ENCODE measurements around the gene INO80D. TPM values are rescaled to one million over a fixed set of nuclear protein-coding genes. Genes with fewer than 3 reads are reported as not detected.
"Not testable (repeated sequence)": the region's sequence is repeated elsewhere in the genome, so short reads cannot be mapped to it uniquely, and the experiment has no call there.

The INO80D gene
- total and polyA plus RNA-seq, 2 of the 13 experiments (the other 11 are each of a cell fraction or from before 2014, with no cell fraction given): 7.6 to 7.9 TPM

GRCh38 chr2:205976934-205977659 lies 108.9 kb downstream of the INO80D start:
- in situ Hi-C loops (cut with HindIII; ENCODE audit: extremely low pct_ligation_motif_present, low pct_unique_long_range_greater_than_20kb); intact Hi-C loops (cut with micrococcal nuclease; ENCODE audit: unreplicated experiment): not testable (repeated sequence)
- TF ChIP-seq MTERF4 (CRISPR knock-in tag; IDR thresholded peaks at IDR 0.05) (0 out of 2 replicates have a peak, but pooled peaks have one; percentile 30), ZNF451 (CRISPR knock-in tag; IDR thresholded peaks at IDR 0.05) (peak; percentile 81; the same call in 1 of the 2 replicates), IRF9 (CRISPR knock-in tag; IDR thresholded peaks at IDR 0.05; ENCODE audit: borderline replicate concordance) (0 out of 2 replicates have a peak, but pooled peaks have one; percentile 38), ATF7-NPFF (CRISPR knock-in tag; IDR thresholded peaks at IDR 0.05; ENCODE audit: low read depth) (0 out of 2 replicates have a peak, but pooled peaks have one; percentile 35), ZFX (CRISPR knock-in tag; IDR thresholded peaks at IDR 0.05; ENCODE audit: low read depth) (peak; percentile 31; the same call in 1 of the 2 replicates), ZNF687 (CRISPR knock-in tag; IDR thresholded peaks at IDR 0.05) (peak; percentile 83), ZNF354B (CRISPR knock-in tag; IDR thresholded peaks at IDR 0.05) (0 out of 2 replicates have a peak, but pooled peaks have one; percentile 34), SPEN (CRISPR knock-in tag; IDR thresholded peaks at IDR 0.05; ENCODE audit: low read depth) (peak; percentile 22; the same call in 1 of the 2 replicates), ZFP91 (CRISPR knock-in tag; IDR thresholded peaks at IDR 0.05; ENCODE audit: borderline replicate concordance) (peak; percentile 50; the same call in 1 of the 2 replicates), PAXIP1 (CRISPR knock-in tag; conservative IDR thresholded peaks at IDR 0.05) (0 out of 2 replicates have a peak, but pooled peaks have one; percentile 12)

More at GRCh38 chr2:205976934-205977659, 108.9 kb downstream of the INO80D start:
- FAIRE-seq; H3K79me2 ChIP-seq (ENCODE audit: insufficient read depth, low read length); CTCF ChIA-PET (ENCODE audit: low intra/inter-chr PET ratio, low total read pairs); DNase-seq (ENCODE audit: low spot score); H3K9ac ChIP-seq (ENCODE audit: insufficient read depth, low read depth, low read length); H2AFZ ChIP-seq (ENCODE audit: low read length); BruUV-seq (replicated peaks); H4K20me1 ChIP-seq (ENCODE audit: insufficient read depth, low read length); H3K4me2 ChIP-seq (ENCODE audit: low read depth, low read length); POLR2A ChIA-PET; H3K9me3 ChIP-seq (ENCODE audit: low read length); H3K36me3 ChIP-seq (replicated peaks in 1 of 2; ENCODE audit: control insufficient read depth in 1 of 2, insufficient read depth in 2 of 2, low read length in 2 of 2); H3K27me3 ChIP-seq (ENCODE audit: control insufficient read depth in 1 of 2, insufficient read depth in 2 of 2, low read length in 2 of 2); ATAC-seq; H3K4me3 ChIP-seq (replicated peaks in 1 of 3; ENCODE audit: insufficient read depth in 1 of 3, low read depth in 2 of 3, low read length in 3 of 3): not testable (repeated sequence)
- WGBS (ENCODE audit: low lambda C conversion rate): 96% methylated on average over 23 of the region's 39 CpGs
- Histone ChIP-seq H3K27ac (ENCODE audit: extremely low read length, insufficient read depth, low read length) (peak overlapping the region; percentile 89), H3K4me1 (ENCODE audit: insufficient read depth, low read length) (peaks cover 79% of the 10 kb centered on the region)

Data from HepG2 (cell line).